SK-N-SH treated with all-trans-retinoic acid at 6 μM for 48 hours (cell line): ENCODE results near the gene AKTIP.

Experiments used
- ZFP30 ChIP-seq: fragments of 450-650 bp; formaldehyde crosslinking; IDR thresholded peaks from 2 replicates; pipeline ENCODE4 v1.5.0; 2022; ENCODE audit warnings: mild to moderate bottlenecking, moderate library complexity
- TF ChIP-seq, protein P1 (sequence below): fragments of 250-450 bp; sonication (Bioruptor Pico); IDR thresholded peaks from 2 replicates; pipeline ENCODE4 v1.5.1; 2020; ENCODE audit warnings: low read depth, mild to moderate bottlenecking, moderate library complexity
- TF ChIP-seq, protein P2 (sequence below): fragments of 250-450 bp; sonication (Bioruptor Pico); IDR thresholded peaks from 2 replicates; pipeline ENCODE4 v1.8.0; 2021; ENCODE audit warnings: low read depth, mild to moderate bottlenecking, moderate library complexity, borderline replicate concordance
- TF ChIP-seq, protein P3 (sequence below): fragments of 250-450 bp; sonication (Bioruptor Pico); IDR thresholded peaks from 2 replicates; pipeline ENCODE4 v1.8.0; 2020; ENCODE audit warnings: mild to moderate bottlenecking, moderate library complexity, borderline replicate concordance

DNA sequence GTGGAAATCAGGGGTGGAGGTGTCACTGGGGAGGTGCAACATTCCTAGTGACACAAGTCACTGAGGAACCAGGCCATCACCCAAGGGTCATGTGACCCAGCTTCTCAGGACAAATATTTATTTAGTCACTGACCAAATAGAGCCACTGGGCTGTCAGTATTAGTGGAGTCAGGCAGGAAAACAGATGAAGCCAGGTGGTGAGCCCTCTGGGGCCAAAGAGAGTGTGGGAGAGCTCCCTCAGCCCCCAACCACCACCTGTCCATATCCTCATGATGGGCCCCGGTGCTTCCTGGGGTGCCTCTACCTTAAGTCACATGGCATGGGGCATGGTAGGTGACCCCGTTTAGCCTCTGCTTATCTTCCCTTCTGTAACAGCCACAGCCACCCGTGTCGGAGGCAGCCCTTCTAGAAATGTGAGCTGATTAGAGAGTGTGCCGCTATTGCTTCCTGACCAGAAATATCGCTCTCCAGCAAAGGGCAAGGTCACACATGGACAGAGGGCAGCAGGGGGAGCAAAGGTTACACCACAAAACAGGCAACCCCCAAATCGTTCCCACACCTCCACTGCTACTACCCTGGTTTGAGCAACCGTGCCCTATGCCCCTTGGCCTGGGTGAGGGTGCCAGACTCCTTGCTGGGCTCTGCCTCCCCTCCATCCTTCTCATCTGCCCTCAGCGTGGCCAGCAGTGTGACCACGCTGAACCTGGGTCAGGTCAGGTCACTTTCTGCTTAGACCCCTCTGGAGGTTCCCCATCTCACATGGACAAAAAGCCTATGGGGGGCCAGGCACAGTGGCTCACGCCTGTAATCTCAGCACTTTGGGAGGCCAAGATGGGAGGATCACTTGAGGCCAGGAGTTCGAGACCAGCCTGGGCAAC, 8.6 kb upstream of the AKTIP start:
- no peak for TF ChIP-seq ZFP30 (CRISPR knock-in tag)
- TF ChIP-seq, protein P1, sequence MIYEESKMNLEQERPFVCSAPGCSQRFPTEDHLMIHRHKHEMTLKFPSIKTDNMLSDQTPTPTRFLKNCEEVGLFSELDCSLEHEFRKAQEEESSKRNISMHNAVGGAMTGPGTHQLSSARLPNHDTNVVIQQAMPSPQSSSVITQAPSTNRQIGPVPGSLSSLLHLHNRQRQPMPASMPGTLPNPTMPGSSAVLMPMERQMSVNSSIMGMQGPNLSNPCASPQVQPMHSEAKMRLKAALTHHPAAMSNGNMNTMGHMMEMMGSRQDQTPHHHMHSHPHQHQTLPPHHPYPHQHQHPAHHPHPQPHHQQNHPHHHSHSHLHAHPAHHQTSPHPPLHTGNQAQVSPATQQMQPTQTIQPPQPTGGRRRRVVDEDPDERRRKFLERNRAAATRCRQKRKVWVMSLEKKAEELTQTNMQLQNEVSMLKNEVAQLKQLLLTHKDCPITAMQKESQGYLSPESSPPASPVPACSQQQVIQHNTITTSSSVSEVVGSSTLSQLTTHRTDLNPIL: no peak
- TF ChIP-seq, protein P2, sequence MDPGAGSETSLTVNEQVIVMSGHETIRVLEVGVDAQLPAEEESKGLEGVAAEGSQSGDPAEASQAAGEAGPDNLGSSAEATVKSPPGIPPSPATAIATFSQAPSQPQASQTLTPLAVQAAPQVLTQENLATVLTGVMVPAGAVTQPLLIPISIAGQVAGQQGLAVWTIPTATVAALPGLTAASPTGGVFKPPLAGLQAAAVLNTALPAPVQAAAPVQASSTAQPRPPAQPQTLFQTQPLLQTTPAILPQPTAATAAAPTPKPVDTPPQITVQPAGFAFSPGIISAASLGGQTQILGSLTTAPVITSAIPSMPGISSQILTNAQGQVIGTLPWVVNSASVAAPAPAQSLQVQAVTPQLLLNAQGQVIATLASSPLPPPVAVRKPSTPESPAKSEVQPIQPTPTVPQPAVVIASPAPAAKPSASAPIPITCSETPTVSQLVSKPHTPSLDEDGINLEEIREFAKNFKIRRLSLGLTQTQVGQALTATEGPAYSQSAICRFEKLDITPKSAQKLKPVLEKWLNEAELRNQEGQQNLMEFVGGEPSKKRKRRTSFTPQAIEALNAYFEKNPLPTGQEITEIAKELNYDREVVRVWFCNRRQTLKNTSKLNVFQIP (CRISPR knock-in tag): no peak
- TF ChIP-seq, protein P3, sequence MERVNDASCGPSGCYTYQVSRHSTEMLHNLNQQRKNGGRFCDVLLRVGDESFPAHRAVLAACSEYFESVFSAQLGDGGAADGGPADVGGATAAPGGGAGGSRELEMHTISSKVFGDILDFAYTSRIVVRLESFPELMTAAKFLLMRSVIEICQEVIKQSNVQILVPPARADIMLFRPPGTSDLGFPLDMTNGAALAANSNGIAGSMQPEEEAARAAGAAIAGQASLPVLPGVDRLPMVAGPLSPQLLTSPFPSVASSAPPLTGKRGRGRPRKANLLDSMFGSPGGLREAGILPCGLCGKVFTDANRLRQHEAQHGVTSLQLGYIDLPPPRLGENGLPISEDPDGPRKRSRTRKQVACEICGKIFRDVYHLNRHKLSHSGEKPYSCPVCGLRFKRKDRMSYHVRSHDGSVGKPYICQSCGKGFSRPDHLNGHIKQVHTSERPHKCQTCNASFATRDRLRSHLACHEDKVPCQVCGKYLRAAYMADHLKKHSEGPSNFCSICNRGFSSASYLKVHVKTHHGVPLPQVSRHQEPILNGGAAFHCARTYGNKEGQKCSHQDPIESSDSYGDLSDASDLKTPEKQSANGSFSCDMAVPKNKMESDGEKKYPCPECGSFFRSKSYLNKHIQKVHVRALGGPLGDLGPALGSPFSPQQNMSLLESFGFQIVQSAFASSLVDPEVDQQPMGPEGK (CRISPR knock-in tag): no peak
